Measurements from ENCODE around the gene WFDC9.
"Not testable (repeated sequence)": the region's sequence is repeated elsewhere in the genome, so short reads cannot be mapped to it uniquely, and the experiment has no call there.

WFDC9 gene

DNA sequence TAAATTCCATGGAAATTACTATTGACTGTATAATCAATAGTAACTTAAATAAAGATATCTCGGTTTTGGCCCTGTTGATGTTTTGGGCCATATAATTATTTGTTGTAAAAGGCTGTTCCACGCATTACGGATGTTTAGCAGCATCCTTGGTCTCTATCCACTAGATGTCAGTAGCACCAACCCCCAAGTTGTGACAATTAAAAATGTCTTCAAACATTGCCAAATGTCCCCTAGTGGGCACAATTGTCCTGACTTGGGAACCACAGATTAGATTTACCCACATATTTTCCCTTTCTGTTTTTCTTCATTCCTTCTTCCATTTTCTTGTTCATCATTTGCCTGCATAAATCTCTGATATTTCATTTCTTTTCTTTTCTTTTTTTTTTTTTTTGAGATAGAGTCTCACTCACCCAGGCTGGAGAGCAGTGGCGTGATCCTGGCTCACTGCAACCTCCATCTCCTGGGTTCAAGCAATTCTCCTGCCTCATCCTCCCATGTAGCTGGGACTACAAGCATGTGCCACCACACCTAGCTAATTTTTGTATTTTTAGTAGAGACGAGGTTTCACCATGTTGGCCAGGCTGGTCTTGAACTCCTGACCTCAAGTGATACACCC is 38.4 kb downstream of the WFDC9 start:
- peak; percentile 52 for ATAC-seq

DNA sequence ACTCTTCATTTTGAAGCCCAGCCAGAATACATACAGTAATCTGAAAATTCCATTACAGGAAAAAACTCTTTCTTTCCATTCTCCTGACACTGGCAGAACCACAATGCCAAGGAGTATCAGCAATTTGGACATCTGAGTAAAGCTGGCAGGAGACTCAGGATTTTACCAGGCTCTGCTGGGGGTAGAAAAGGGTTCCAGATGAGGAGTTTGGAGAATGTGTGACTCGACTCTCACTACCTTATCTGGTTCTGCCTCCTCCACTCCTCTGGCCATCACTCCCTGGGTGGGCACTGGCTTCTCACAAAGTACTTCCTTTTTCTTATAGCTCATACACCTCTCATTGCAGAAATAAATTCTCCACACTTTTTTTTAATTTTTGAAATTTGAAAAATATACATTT is 41.4 kb downstream of the WFDC9 start:
- DNase-seq (no peak), ATAC-seq (no peak)

More for the DNA sequence above, 38.4 kb downstream of the WFDC9 start:
- peak; percentile 19 for DNase-seq

DNA sequence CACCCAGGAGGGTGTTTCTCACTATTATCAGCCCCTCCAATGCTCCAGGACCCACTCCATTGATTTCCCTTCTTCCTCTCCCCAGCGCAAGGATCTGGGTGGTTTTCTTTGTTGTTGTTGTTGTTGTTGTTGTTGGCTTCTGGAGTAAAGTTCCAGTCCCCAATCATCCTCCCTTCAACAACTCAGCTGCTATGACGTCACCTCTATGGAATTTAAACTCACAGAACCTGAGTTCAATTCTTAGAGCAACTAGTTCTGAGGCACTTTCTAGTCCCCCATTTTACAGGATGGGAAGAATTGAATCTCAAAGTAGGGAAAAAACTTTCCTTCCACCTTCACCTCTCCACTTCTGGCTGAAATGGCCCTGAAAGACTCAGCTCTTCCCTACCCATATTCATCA is 42.3 kb downstream of the WFDC9 start:
- ATAC-seq (no peak), DNase-seq (no peak)

DNA sequence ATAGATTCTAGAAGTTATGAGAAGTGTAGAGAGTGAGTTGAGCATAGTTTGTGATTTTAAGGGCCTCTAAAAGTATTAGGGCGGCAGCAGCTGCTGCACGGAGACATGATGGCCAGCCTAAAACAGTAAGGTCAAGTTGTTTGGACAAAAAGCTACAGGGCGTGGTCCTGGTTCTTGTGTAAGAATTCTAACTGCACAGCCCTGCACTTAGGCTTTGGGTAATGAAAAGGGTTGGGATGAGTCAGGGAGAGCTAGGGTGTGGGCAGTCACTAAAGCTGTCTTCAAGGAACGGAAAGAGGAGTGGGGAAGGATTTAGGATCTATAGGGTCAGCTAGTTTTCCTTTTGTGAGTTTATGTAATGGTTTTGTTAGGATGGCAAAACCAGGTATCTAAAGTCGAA is 45.1 kb downstream of the WFDC9 start:
- not testable (repeated sequence) for DNase-seq, ATAC-seq

DNA sequence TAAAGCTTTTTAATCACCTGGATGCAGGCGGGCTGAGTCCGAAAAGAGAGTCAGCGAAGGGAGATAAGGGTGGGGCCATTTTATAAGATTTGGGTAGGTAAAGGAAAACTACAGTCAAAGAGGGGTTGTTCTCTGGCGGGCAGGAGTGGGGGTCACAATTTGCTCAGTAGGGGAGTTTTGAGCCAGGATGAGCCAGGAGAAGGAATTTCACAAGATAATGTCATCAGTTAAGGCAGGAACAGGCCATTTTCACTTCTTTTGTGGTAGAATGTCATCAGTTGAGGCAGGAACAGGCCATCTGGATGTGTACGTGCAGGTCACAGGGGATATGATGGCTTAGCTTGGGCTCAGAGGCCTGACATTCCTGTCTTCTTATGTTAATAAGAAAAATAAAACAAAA is 46.8 kb downstream of the WFDC9 start:
- ATAC-seq, DNase-seq: not testable (repeated sequence)

DNA sequence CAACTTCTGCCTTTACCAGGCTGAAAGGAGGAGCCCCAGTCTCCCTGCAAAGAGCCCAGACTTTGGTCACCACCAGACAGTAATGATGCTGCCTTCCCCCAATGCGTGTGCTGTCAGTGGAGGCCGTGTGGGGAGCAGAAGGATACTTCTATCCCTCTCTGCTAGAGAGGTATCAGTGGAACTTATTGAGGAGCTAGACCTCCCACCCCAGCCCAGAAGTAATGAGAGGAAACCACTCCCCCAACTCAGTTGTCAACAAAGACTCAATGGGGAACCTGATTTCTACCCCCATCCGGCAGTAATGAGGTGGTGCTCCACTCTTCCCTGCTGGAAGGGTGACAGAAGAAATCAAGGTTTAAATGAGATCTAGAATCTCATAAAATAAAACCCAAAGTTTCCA is 47.6 kb downstream of the WFDC9 start:
- no peak for ATAC-seq
- no peak for DNase-seq

DNA sequence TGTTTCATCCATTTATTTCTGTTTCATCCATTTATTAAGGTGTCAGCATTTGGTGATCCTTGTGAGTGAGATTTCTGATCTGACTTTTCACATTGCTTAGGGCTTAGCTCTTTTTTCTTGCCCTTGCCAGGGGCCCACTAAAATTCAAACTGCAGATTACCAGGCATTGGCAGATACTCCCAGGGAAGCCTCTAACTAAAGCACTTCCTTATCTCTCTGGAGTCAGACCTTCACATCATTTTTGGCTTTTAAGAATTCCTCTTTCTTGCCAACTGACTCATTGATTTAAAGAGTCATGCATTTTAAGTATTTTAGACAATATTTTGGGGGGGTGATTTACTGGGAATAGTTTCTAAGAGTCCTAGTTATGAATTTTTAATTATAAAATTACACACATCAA is 49.4 kb downstream of the WFDC9 start:
- ATAC-seq (no peak), DNase-seq (no peak)

DNA sequence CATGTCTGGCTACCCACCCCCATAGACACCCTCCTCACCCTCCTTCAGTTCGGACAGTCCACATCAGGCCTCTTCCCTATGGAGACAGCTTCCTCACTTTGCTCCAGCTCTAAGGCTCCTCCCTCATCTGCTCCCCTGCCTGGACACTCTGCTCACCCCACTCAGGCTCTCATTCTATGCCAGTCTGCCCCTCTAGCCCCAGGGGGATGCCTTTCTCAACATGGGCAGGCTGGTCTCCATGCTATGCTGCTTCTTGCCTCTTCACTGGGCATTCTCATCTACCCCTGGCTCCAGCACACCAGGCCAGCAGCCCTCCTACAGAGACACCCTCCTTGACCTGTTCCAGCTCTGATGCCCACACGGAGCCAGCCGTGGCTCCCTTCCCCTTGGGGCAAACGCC is 51.9 kb downstream of the WFDC9 start, which contains the start of gene WFDC8:
Gene WFDC8, minus strand, starts transcription at position 101 of the 400 bp plus-strand sequence. Its CDS starts 37 bp downstream, at position 64.
- no peak for ATAC-seq
- no peak for DNase-seq

DNA sequence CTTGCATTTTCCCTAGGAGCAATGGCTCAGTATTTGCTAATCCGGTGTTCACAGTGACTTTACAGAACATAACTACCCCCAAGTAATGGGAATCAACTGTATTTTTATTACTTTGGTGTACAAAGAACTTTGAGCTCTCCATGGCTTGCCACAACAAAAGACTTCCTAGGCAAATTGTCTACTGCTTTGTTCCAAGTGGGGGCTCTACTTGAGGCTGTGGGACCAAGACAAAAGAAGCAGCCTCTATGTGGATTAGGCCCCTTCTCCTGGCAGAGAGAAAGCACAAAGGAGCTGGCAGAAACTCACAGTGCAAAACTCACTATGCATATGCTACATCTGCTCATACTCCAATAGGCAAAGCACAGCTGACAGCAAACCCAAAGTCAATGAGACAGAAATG is 52.9 kb downstream of the WFDC9 start:
- no peak for ATAC-seq

DNA sequence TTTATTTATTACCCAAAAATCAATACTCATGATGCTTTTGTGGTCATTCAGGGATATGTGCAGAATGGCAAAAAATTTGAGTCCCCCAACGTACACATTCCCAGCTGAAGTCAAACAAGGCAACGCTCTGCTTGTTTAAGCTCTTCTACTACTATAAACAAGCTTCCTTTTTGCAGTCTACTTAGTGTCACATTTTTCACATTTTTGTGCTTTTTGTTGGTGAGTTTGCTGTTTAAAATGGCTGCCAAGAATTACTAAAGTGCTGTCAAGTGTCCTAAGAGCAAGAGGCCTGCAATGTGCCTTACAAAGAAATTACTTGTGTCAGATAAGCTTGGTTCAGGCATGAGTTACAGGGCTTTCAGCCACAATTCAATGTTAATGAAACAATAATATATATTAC is 54.1 kb downstream of the WFDC9 start:
- no peak for ATAC-seq

More for the DNA sequence above, 52.9 kb downstream of the WFDC9 start:
- DNase-seq: no peak

DNA sequence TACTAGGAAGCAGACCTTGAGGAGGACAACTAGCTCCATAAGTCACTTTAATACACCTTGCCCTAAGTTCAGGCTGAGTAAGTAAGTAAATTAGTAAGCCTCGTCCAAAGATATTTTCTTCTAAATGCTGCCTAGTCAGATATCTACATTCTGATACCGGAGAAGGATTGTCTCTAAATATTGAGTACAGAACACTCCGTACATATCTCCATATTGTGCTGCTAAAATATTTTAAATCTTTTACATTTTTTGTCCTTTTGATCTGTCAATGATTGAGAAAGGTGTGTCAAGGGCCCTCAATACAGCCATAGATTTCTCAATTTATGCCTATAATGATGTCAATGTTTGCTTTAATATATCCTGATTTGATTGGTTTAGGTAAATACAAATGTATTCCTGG is 55.2 kb downstream of the WFDC9 start:
- DNase-seq (no peak), ATAC-seq (no peak)

More for the DNA sequence above, 54.1 kb downstream of the WFDC9 start:
- DNase-seq: no peak

DNA sequence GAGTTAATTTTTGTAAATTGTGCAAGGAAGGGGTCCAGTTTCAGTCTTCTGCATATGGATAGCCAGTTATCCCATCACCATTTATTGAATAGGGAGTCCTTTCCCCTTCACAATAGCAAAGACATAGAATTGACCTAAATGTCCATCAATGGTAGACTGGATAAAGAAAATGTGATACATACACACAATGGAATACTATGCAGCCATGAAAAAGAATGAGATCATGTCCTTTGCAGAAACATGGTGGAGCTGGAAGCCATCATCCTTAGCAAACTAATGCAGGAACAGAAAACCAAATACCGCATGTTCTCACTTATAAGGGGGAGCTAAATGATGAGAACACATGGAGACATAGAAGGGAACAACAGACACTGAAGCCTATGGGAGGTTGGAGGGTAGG is 61.4 kb downstream of the WFDC9 start:
- ATAC-seq, DNase-seq: not testable (repeated sequence)

DNA sequence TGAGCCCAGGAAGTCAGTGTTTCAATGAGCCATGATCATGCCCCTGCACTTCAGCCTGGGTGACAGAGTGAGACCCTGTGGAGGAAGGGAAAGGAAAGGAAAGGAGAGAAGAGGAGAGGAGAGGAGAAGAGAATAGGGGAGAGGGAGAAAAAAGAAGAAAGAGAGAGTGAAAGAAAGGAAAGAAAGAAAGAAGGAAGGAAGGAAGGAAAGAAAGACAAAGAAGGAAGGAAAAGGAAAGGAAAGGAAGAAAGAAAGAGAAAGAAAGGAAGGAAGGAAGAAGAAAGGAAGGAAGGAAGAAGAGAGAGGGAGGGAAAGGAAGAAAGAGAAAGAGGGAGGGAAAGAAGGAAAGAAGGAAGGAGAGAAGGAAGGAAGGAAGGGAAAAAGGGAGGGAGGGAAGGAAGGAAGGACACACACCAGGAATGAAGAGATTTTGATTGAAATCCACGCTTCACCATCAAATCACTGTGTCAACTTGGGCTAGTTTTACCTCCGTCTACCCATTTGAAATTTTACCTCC is 66.3 kb downstream of the WFDC9 start:
- ATAC-seq: no peak

More for the DNA sequence above, 66.3 kb downstream of the WFDC9 start:
- no peak for DNase-seq

Measured in stimulated activated naive CD8-positive, alpha-beta T cell treated with anti-CD3 and anti-CD28 coated beads, Interleukin-15, Interleukin-2, amounts not matched to agents 100 U/mL and 50 U/mL, for 24 hours (primary cell).